BLaER1 treated with 17β-estradiol and CSF1 and Interleukin-3, amounts not matched to agents 10 nM and 100 nM (cell line): ENCODE results near the gene YARS1.
"Not testable (repeated sequence)": the region's sequence is repeated elsewhere in the genome, so short reads cannot be mapped to it uniquely, and the experiment has no call there.

Experiments
- H3K27ac ChIP-seq, 11 experiments: shearing (Covaris generic); formaldehyde crosslinking; 2 replicates each; pipeline ENCODE4 v1.8.1; 2022
- H3K27me3 ChIP-seq, 11 experiments: shearing (Covaris generic); formaldehyde crosslinking; 2 replicates each; pipeline ENCODE4 v1.8.1; 2022
- H3K36me3 ChIP-seq, 11 experiments: shearing (Covaris generic); formaldehyde crosslinking; 2 replicates each; pipeline ENCODE4 v1.8.1; 2022
- H3K4me1 ChIP-seq, 10 experiments: shearing (Covaris generic); formaldehyde crosslinking; 2 replicates each; pipeline ENCODE4 v1.8.1; 2022
- H3K4me2 ChIP-seq, 11 experiments: shearing (Covaris generic); formaldehyde crosslinking; 2 replicates each; pipeline ENCODE4 v1.8.1; 2022
- H3K4me3 ChIP-seq, 10 experiments: shearing (Covaris generic); formaldehyde crosslinking; 2 replicates each; pipeline ENCODE4 v1.8.1; 2022
- H3K9ac ChIP-seq, 11 experiments: shearing (Covaris generic); formaldehyde crosslinking; 2 replicates each; pipeline ENCODE4 v1.8.1; 2022
- H3K9me3 ChIP-seq, 11 experiments: shearing (Covaris generic); formaldehyde crosslinking; replicated peaks in 1 of 11; 2 replicates each; pipeline ENCODE4 v1.8.1; 2022
- H4K20me1 ChIP-seq, 11 experiments: shearing (Covaris generic); formaldehyde crosslinking; 2 replicates each; pipeline ENCODE4 v1.8.1; 2022
- Cebpa-rat ChIP-seq, 11 experiments: shearing (Covaris generic); IDR thresholded peaks; 2 replicates each; pipeline ENCODE4 v1.8.1; 2022

YARS1 gene

GRCh38 chr1:32810358-32810757 lies 6.8 kb downstream of the YARS1 start:
- Histone ChIP-seq H3K27ac (no peak overlapping the region), H3K9ac (no peak overlapping the region), H3K27me3 (no peaks in the 10 kb centered on the region), H3K4me2 (no peak overlapping the region), H4K20me1 (peaks cover 52 to 100% (median 87%) of the 10 kb centered on the region in 11 experiments), H3K4me3 (no peak overlapping the region), H3K36me3 (peaks cover 87 to 100% (median 100%) of the 10 kb centered on the region in 11 experiments), H3K4me1 (peaks cover 11 to 26% (median 15%) of the 10 kb centered on the region in 10 experiments), H3K9me3 (peaks cover 0 to 24% (median 16%) of the 10 kb centered on the region in 11 experiments; a peak in 19 of 22 replicates)
- no peak for TF ChIP-seq Cebpa-rat (IDR thresholded peaks at IDR 0.05)

GRCh38 chr1:32808580-32808979 lies 8.6 kb downstream of the YARS1 start:
- no peak overlapping the region for H3K4me3 ChIP-seq
- H3K9ac ChIP-seq: no peak overlapping the region
- H3K4me1 ChIP-seq: peaks cover 0 to 9% (median 0%) of the 10 kb centered on the region in 10 experiments; a peak in 1 of 20 replicates
- H4K20me1 ChIP-seq: peaks cover 42 to 90% (median 69%) of the 10 kb centered on the region in 11 experiments
- H3K27ac ChIP-seq: no peak overlapping the region
- H3K4me2 ChIP-seq: no peak overlapping the region
- peaks cover 0 to 32% (median 21%) of the 10 kb centered on the region in 11 experiments; a peak in 19 of 22 replicates for H3K9me3 ChIP-seq
- TF ChIP-seq Cebpa-rat (IDR thresholded peaks at IDR 0.05): no peak
- no peaks in the 10 kb centered on the region for H3K27me3 ChIP-seq
- H3K36me3 ChIP-seq: peaks cover 82 to 94% (median 94%) of the 10 kb centered on the region in 11 experiments

DNA sequence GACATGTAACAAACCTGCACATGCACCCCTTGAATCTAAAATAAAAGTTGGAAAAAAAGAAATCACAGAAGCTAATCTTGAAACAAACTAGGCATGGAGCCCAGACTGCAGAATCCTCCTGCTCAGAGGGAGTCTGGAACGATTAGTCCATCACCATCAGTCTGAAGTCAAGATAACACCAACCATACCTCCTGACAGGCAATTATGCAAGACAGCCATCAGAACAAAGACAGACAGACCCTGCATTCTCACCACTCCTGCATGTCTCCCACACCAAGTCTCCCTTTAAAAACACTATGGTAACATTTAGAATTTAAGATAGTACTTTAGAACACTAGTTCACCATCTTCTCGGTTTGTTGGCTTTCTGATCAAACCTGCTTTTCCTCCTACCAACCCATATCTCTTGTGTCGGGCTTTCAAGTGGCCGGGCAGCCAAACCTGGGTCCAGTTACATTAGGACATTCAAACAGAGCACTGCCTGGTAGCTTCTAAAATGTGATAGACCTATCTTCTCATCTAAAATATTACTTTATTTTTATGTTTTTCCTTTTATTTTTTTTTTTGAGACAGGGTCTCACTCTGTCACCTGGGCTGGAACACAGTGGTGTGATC lies 10.1 kb downstream of the YARS1 start:
- H3K9ac ChIP-seq: no peak overlapping the region
- H3K4me3 ChIP-seq: no peak overlapping the region
- H3K4me1 ChIP-seq: no peaks in the 10 kb centered on the region
- peaks cover 84 to 94% (median 94%) of the 10 kb centered on the region in 11 experiments for H3K36me3 ChIP-seq
- H3K27ac ChIP-seq: no peak overlapping the region
- H3K4me2 ChIP-seq: no peak overlapping the region
- TF ChIP-seq Cebpa-rat (IDR thresholded peaks at IDR 0.05): no peak
- peaks cover 0 to 36% (median 21%) of the 10 kb centered on the region in 11 experiments; a peak in 19 of 22 replicates for H3K9me3 ChIP-seq
- no peaks in the 10 kb centered on the region for H3K27me3 ChIP-seq
- H4K20me1 ChIP-seq: peaks cover 27 to 90% (median 64%) of the 10 kb centered on the region in 11 experiments

DNA sequence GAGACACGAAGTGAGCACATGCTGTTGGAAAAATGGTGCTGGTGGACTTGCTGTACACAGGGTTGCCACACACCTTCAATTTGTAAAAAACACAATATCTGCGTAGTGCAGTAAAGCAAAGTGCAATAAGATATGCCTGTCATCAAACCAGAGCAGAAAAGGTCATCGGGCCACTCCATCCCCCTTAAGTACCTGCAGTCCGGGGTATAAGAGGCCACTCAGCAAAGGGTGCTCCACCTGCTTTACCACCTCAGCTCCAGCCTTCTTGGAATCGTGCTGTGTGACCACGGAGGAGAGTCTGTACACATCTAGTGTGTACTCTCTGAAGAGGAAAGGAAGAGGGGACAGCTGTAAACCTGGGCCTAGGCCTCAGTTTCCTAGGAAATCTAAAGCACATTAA lies 10.9 kb downstream of the YARS1 start:
- Histone ChIP-seq H3K4me1 (no peaks in the 10 kb centered on the region), H3K27ac (no peak overlapping the region), H3K9me3 (peaks cover 0 to 36% (median 21%) of the 10 kb centered on the region in 11 experiments; a peak in 19 of 22 replicates), H3K9ac (no peak overlapping the region), H4K20me1 (peaks cover 21 to 89% (median 64%) of the 10 kb centered on the region in 11 experiments; a peak in 21 of 22 replicates), H3K4me2 (no peak overlapping the region), H3K4me3 (no peak overlapping the region), H3K36me3 (peaks cover 82 to 94% (median 93%) of the 10 kb centered on the region in 11 experiments), H3K27me3 (no peaks in the 10 kb centered on the region)
- no peak for TF ChIP-seq Cebpa-rat (IDR thresholded peaks at IDR 0.05)

DNA sequence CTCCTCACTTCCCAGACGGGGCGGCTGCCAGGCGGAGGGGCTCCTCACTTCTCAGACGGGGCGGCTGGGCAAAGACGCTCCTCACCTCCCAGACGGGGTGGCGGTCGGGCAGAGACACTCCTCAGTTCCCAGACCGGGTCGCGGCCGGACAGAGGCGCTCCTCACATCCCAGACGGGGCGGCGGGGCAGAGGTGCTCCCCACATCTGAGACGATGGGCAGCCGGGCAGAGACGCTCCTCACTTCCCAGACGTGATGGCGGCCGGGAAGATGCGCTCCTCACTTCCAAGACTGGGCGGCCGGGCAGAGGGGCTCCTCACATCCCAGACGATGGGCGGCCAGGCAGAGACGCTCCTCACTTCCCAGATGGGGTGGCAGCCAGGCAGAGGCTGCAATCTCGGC lies 12.7 kb downstream of the YARS1 start:
- peaks cover 82 to 94% (median 93%) of the 10 kb centered on the region in 11 experiments for H3K36me3 ChIP-seq
- H3K27ac ChIP-seq, H3K4me2 ChIP-seq: not testable (repeated sequence)

DNA sequence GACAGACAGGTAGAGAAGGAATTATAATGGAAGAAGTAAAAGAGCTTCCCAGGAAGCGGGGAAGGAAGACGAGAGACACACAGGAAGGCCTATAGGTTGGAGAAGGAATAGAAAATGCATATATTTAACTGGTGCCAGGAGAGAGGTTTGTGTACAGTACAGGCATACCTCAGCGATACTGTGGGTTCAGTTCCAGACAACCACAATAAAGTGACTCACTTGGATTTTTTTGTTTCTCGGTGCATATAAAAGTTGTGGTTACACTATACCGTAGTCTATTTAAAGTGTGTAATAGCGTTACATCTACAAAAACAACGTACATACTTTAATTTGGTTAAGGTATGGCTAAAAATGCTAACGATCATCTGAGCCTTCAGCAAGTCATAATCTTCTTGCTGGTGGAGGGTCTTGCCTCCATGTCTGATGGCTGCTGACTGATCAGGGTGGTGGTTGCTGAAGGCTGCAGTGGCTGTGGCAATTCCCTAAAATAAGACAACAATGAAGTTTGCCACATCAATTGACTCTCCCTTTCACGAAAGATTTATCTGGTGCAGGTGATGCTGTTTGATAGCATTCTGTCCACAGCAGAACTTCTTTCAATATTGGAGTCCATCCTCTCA lies 16.0 kb downstream of the YARS1 start:
- Histone ChIP-seq H3K27ac (no peak overlapping the region), H3K4me2 (no peak overlapping the region), H3K9ac (no peak overlapping the region), H3K9me3 (peaks cover 0 to 27% (median 11%) of the 10 kb centered on the region in 11 experiments; a peak in 18 of 22 replicates), H4K20me1 (peaks cover 23 to 86% (median 51%) of the 10 kb centered on the region in 11 experiments; a peak in 19 of 22 replicates), H3K27me3 (no peaks in the 10 kb centered on the region), H3K36me3 (peaks cover 79 to 93% (median 92%) of the 10 kb centered on the region in 11 experiments), H3K4me1 (no peaks in the 10 kb centered on the region), H3K4me3 (no peak overlapping the region)
- TF ChIP-seq Cebpa-rat (IDR thresholded peaks at IDR 0.05): no peak

More for the DNA sequence above, 12.7 kb downstream of the YARS1 start:
- H3K27me3 ChIP-seq, H3K4me3 ChIP-seq, H3K4me1 ChIP-seq, H3K9ac ChIP-seq: not testable (repeated sequence)
- peaks cover 0 to 36% (median 21%) of the 10 kb centered on the region in 11 experiments; a peak in 19 of 22 replicates for H3K9me3 ChIP-seq
- H4K20me1 ChIP-seq: peaks cover 18 to 89% (median 64%) of the 10 kb centered on the region in 11 experiments; a peak in 18 of 22 replicates

DNA sequence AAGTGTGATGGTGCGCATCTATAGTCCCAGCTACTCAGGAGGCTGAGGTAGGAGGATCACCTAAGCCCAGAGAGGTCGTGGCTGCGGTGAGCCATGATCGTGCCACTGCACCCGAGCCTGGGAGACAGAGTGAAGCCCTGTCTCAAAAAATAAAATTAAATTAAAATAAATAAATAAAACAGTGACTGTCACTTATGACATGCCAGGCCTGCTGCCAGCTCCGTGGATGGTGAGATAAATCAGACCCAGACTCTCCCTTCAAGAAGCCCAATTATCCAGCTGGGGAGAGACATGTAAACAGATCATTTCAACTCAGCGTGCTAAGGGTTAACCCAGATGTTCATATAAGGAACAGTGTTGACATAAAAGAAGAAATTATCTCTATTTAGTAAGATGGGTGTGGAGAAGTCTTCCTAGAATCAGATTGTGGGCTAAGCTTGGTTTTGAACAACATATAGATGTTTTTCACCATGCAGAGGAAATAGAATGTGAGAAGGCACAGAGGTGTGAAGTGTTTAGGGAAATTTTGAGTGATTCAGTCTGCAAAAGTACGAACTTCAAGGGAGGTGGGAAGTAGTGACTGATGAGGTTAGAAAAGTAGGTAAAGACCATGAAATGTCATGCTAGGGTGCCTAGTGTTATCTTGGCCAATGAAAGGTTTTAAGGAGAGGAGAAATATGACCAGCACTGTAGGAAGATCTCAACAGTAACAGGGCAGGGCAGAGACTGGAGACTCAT lies 18.3 kb downstream of the YARS1 start:
- Histone ChIP-seq H3K27me3 (no peaks in the 10 kb centered on the region), H3K9ac (no peak overlapping the region), H3K4me2 (no peak overlapping the region), H3K4me3 (no peak overlapping the region), H3K27ac (no peak overlapping the region), H3K4me1 (0 out of 20 replicates have a peak, but pooled peaks cover 0 to 6% (median 0%) of the 10 kb centered on the region in 10 experiments), H4K20me1 (peaks cover 21 to 82% (median 52%) of the 10 kb centered on the region in 11 experiments; a peak in 19 of 22 replicates), H3K36me3 (peaks cover 88 to 98% (median 96%) of the 10 kb centered on the region in 11 experiments), H3K9me3 (peaks cover 0 to 8% (median 0%) of the 10 kb centered on the region in 11 experiments; a peak in 1 of 22 replicates)
- no peak for TF ChIP-seq Cebpa-rat (IDR thresholded peaks at IDR 0.05)

- Histone ChIP-seq H3K9ac (no peak overlapping the region), H3K27ac (no peak overlapping the region), H3K4me3 (no peak overlapping the region), H3K36me3 (peaks cover 91 to 99% (median 98%) of the 10 kb centered on the region in 11 experiments), H3K27me3 (no peaks in the 10 kb centered on the region), H3K4me1 (0 out of 20 replicates have a peak, but pooled peaks cover 0 to 6% (median 0%) of the 10 kb centered on the region in 10 experiments), H3K4me2 (no peak overlapping the region), H3K9me3 (peaks cover 0 to 6% (median 0%) of the 10 kb centered on the region in 11 experiments; a peak in 1 of 22 replicates), H4K20me1 (peaks cover 25 to 85% (median 54%) of the 10 kb centered on the region in 11 experiments; a peak in 19 of 22 replicates)
- TF ChIP-seq Cebpa-rat (IDR thresholded peaks at IDR 0.05): no peak
Observed at GRCh38 chr1:32798191-32798590, 19.0 kb downstream of the YARS1 start.
